K562 (cell line): ENCODE data around the gene FOSL1. TPM values are rescaled to one million over a fixed set of nuclear protein-coding genes. Genes with fewer than 3 reads are reported as not detected.
A peak's percentile ranks its signal among the peaks of the same experiment; 100 is the strongest.

Experiments
- ATAC-seq: fragments of 200-7000 bp; cut with Tn5 transposase; 3 replicates; pipeline ENCODE4 v1.9.1; 2020; ENCODE audit warnings: moderate library complexity
- BruUV-seq: library from RNA; stranded (reverse); fragments of 400-500 nt; replicated peaks from 2 replicates; lab custom pipeline; 2021; lab: Mats Ljungman, UMichigan
- CTCF ChIA-PET: fragments of 300-600 bp; formaldehyde crosslinking; extraction: SDS; loops from one replicate; lab custom pipeline; 2021; ENCODE audit warnings: low intra/inter-chr PET ratio; lab: Yijun Ruan, JAX
- POLR2A ChIA-PET: fragments of 300-600, 350-650 bp; sonication (Branson Sonifier 250); formaldehyde crosslinking; extraction: SDS; loops from one replicate; lab custom pipeline; 2021; ENCODE audit warnings: antibody characterized with exemption, inconsistent platforms; lab: Yijun Ruan, JAX
- DNase-seq, 4 experiments: peaks; one replicate each; pipeline versions ENCODE4 v3.0.0 to v3.0.0-alpha.2; 2011 to 2018; ENCODE audit warnings: low spot score in 3 of 4, mixed read lengths in 3 of 4; ENCODE audit errors: extremely low read depth in 1 of 4
- FAIRE-seq: peaks from 2 replicates; lab custom pipeline; 2011; peaks lifted over from hg19 to GRCh38; lab: Jason Lieb, UNC
- H2AFZ ChIP-seq: 2 replicates; pipeline ENCODE4 v1.6.0; 2011; ENCODE audit warnings: low read depth, low read length, control low read depth, inconsistent platforms
- H3K27ac ChIP-seq: fragments of 200-600 bp; 3 replicates; pipeline ENCODE4 v1.8.0; 2011; ENCODE audit warnings: low read depth, mild to moderate bottlenecking, control low read depth, inconsistent platforms, low read length, moderate library complexity, mixed read lengths; ENCODE audit errors: extremely low read depth
- H3K27me3 ChIP-seq, 2 experiments: fragments of 300-600 bp in 1 of 2; 2 replicates in 1 of 2; 3 replicates in 1 of 2; pipeline versions ENCODE4 v1.6.0 to v1.8.0; 2011; ENCODE audit warnings: inconsistent platforms in 2 of 2, low read length in 2 of 2, mild to moderate bottlenecking in 1 of 2, mixed read lengths in 1 of 2, moderate library complexity in 1 of 2; ENCODE audit not compliant: control insufficient read depth in 2 of 2, insufficient read depth in 2 of 2
- H3K36me3 ChIP-seq: fragments of 300-600 bp; 3 replicates; pipeline ENCODE4 v1.8.0; 2011; ENCODE audit warnings: mild to moderate bottlenecking, low read length, inconsistent platforms; ENCODE audit not compliant: control insufficient read depth, insufficient read depth
- H3K4me1 ChIP-seq, 2 experiments: fragments of 200-600 bp in 1 of 2; replicated peaks in 1 of 2; 2 replicates in 1 of 2; 3 replicates in 1 of 2; pipeline versions ENCODE4 v1.5.1 to v1.8.0; 2011; ENCODE audit warnings: inconsistent platforms in 2 of 2, low read length in 2 of 2, mild to moderate bottlenecking in 1 of 2, mixed read lengths in 1 of 2, moderate library complexity in 1 of 2; ENCODE audit not compliant: control insufficient read depth in 2 of 2, insufficient read depth in 2 of 2
- H3K4me2 ChIP-seq: 2 replicates; pipeline ENCODE4 v1.6.1; 2011; ENCODE audit warnings: low read length, control low read depth, inconsistent platforms, mixed read lengths; ENCODE audit not compliant: insufficient read depth
- H3K4me3 ChIP-seq: fragments of 200-600 bp; sonication (generic), shearing (Covaris generic); 2 replicates; pipeline ENCODE4 v1.5.1; 2016; ENCODE audit warnings: control low read depth, inconsistent platforms
- H3K79me2 ChIP-seq: fragments of 200-600 bp; 3 replicates; pipeline ENCODE4 v1.8.0; 2011; ENCODE audit warnings: low read length, inconsistent platforms; ENCODE audit not compliant: control insufficient read depth, insufficient read depth
- H3K9ac ChIP-seq, 2 experiments: 2 replicates each; pipeline versions ENCODE4 v1.6.0 to v1.6.1; 2011; ENCODE audit warnings: low read depth in 2 of 2, low read length in 2 of 2, control low read depth in 1 of 2, inconsistent platforms in 1 of 2, mild to moderate bottlenecking in 1 of 2, mixed read lengths in 1 of 2; ENCODE audit not compliant: insufficient read depth in 1 of 2
- H3K9me1 ChIP-seq: one replicate; pipeline ENCODE4 v1.6.0; 2011; ENCODE audit warnings: inconsistent platforms, mild to moderate bottlenecking, low read length, moderate library complexity; ENCODE audit not compliant: control insufficient read depth, insufficient read depth
- H3K9me3 ChIP-seq: replicated peaks from 2 replicates; pipeline ENCODE4 v1.5.1; 2011; ENCODE audit warnings: low read depth, low read length, inconsistent platforms; ENCODE audit not compliant: control insufficient read depth, insufficient read depth
- H4K20me1 ChIP-seq: replicated peaks from 2 replicates; pipeline ENCODE4 v1.6.1; 2011; ENCODE audit warnings: low read length, inconsistent platforms, mixed read lengths; ENCODE audit not compliant: control insufficient read depth, insufficient read depth
- DPF2 ChIP-seq: fragments of 450-650 bp; IDR thresholded peaks from 2 replicates; pipeline ENCODE4 v1.6.1; 2016
- ELF1 ChIP-seq: fragments of 200-800 bp; sonication (Bioruptor generic); IDR thresholded peaks from 2 replicates; pipeline ENCODE4 v1.6.1; 2016; ENCODE audit warnings: missing genetic modification characterization, missing compliant biosample characterization
- FOXJ2 ChIP-seq: fragments of 200-800 bp; sonication (Bioruptor generic); IDR thresholded peaks from 2 replicates; pipeline ENCODE4 v1.6.1; 2016; ENCODE audit warnings: missing genetic modification characterization, missing compliant biosample characterization
- HBP1 ChIP-seq: fragments of 450-650 bp; formaldehyde crosslinking; IDR thresholded peaks from 2 replicates; pipeline ENCODE4 v1.4.0; 2022; ENCODE audit warnings: missing genetic modification characterization
- IRF9 ChIP-seq: fragments of 450-650 bp; IDR thresholded peaks from 2 replicates; pipeline ENCODE4 v1.6.1; 2016; ENCODE audit warnings: missing biosample characterization, missing genetic modification characterization
- NFE2 ChIP-seq: IDR thresholded peaks from 2 replicates; pipeline ENCODE4 v1.6.1; 2014; ENCODE audit warnings: antibody characterized with exemption, low read depth
- SMARCE1 ChIP-seq: fragments of 450-650 bp; IDR thresholded peaks from 2 replicates; pipeline ENCODE4 v1.7.1; 2016; ENCODE audit warnings: mild to moderate bottlenecking
- SOX6 ChIP-seq: fragments of 450-650 bp; IDR thresholded peaks from 2 replicates; pipeline ENCODE4 v1.6.1; 2014; ENCODE audit warnings: mild to moderate bottlenecking
- STAT6 ChIP-seq: sonication (generic); formaldehyde crosslinking; IDR thresholded peaks from 2 replicates; pipeline ENCODE4 v1.8.1; 2023; ENCODE audit warnings: mild to moderate bottlenecking, missing genetic modification reagents
- TGIF2 ChIP-seq: sonication (generic); formaldehyde crosslinking; IDR thresholded peaks from 2 replicates; pipeline ENCODE4 v1.8.1; 2022; ENCODE audit warnings: mild to moderate bottlenecking, missing genetic modification reagents, moderate library complexity
- THRB ChIP-seq: fragments of 450-650 bp; formaldehyde crosslinking; conservative IDR thresholded peaks from 2 replicates; pipeline ENCODE4 v1.4.0; 2022; ENCODE audit warnings: mild to moderate bottlenecking, missing genetic modification characterization
- ZHX1 ChIP-seq: fragments of 150-350 bp; conservative IDR thresholded peaks from 2 replicates; pipeline ENCODE4 v1.6.1; 2014; ENCODE audit warnings: low read length
- ZNF24 ChIP-seq: fragments of 450-650 bp; IDR thresholded peaks from 2 replicates; pipeline ENCODE4 v1.6.1; 2016
- WGBS: fragments of 100-300 bp; shearing (Covaris generic); methylation state at CpG from one replicate; pipeline ENCODE4 v1.1.6; 2016; ENCODE audit warnings: low coverage, mixed read lengths; ENCODE audit not compliant: insufficient coverage; ENCODE audit errors: missing lambda C conversion rate; 5-methylcytosine and 5-hydroxymethylcytosine counted together
- in situ Hi-C: fragments of 300-500 bp; cut with MboI; formaldehyde crosslinking; loops from 4 replicates; pipeline ENCODE4 v1.15.0; 2018; ENCODE audit warnings: inconsistent platforms, mixed read lengths
- intact Hi-C: fragments of 100-400 bp; cut with micrococcal nuclease; formaldehyde crosslinking; loops from 2 replicates; pipeline ENCODE4 v1.14.2; 2022
- polyA plus RNA-seq, 8 experiments: library from polyadenylated mRNA; depleted of rRNA in 4 of 8; stranded (reverse) in 5 of 8; unstranded in 3 of 8; fragments of >200 nt; fragmentation: Nextera tagmentation in 2 of 8; fragmentation: Illumina TruSeq in 1 of 8; extraction: Ambion mirVana in 2 of 8; extraction: Trizol in 1 of 8; gene quantifications; 2 replicates each; pipeline versions ENCODE4 v1.2.1 to v1.2.3, GENCODE V29; 2011 to 2014; ENCODE audit warnings: inconsistent platforms in 1 of 8, missing spikeins in 1 of 8
- total RNA-seq, 7 experiments: library from RNA; depleted of rRNA in 6 of 7; stranded (reverse); fragments of >200 nt in 6 of 7; fragmentation: Illumina TruSeq in 2 of 7; extraction: Trizol in 2 of 7; gene quantifications; 2 replicates each; pipeline versions ENCODE4 v1.2.1 to v1.2.3, GENCODE V29; 2011 to 2021; ENCODE audit warnings: low replicate concordance in 1 of 7

Gene FOSL1
- total and polyA plus RNA-seq, 9 of the 15 experiments (the other 6 are each of a cell fraction or from before 2014, with no cell fraction given) = 3.5 to 39.6 (median 10.0) TPM

GRCh38 chr11:65847746-65848145 lies 52.4 kb downstream of the FOSL1 start:
- POLR2A ChIA-PET = interaction anchor here (0.7 to 5.9 kb wide), 5 partner anchors 8 to 142 kb away, joined by 3 to 67 read pairs (median 23); partner anchors contain the start of genes CCDC85B, CFL1, FIBP and MUS81
- no peak for TF ChIP-seq ZNF24
- no peak for TF ChIP-seq ELF1 (tag)
- TF ChIP-seq FOXJ2 = peak; percentile 68
- TF ChIP-seq SOX6 = peak; percentile 64; the same call in 1 of the 2 replicates
- no peak for TF ChIP-seq TGIF2 (CRISPR knock-in tag)
- TF ChIP-seq ZHX1 = no peak
- TF ChIP-seq HBP1 (CRISPR knock-in tag) = no peak
- TF ChIP-seq SMARCE1 = peak; percentile 39; the same call in 1 of the 2 replicates
- no peak for TF ChIP-seq STAT6 (CRISPR knock-in tag)
- peak; percentile 44; the same call in 1 of the 2 replicates for TF ChIP-seq NFE2
- TF ChIP-seq IRF9 (tag) = no peak
- TF ChIP-seq DPF2 = peak; percentile 17; the same call in 1 of the 2 replicates
- no peak for TF ChIP-seq THRB (CRISPR knock-in tag)

More at GRCh38 chr11:65847746-65848145, 52.4 kb downstream of the FOSL1 start:
- H4K20me1 ChIP-seq = no peaks in the 10 kb centered on the region
- H3K4me2 ChIP-seq = no peak overlapping the region
- H3K9me3 ChIP-seq = peaks cover 7% of the 10 kb centered on the region; the same call in 1 of the 2 replicates
- 6% methylated on average over 3 of the region's 3 CpGs for WGBS
- H3K9me1 ChIP-seq = no peaks in the 10 kb centered on the region
- ATAC-seq = no peak
- H2AFZ ChIP-seq = no peak overlapping the region
- H3K36me3 ChIP-seq = peaks cover 15% of the 10 kb centered on the region; the same call in 2 of the 3 replicates
- intact Hi-C loops (no loop called here), in situ Hi-C loops (no loop called here)
- H3K79me2 ChIP-seq = no peaks in the 10 kb centered on the region
- no peak overlapping the region for H3K4me3 ChIP-seq
- CTCF ChIA-PET = interaction anchor here (0.7 kb wide), 1 partner anchor 18 kb away, joined by 3 read pairs; no protein-coding TSS in a partner anchor
- H3K9ac ChIP-seq = peak overlapping the region in 1 of 2 experiments; percentile 43; a peak in 1 of 4 replicates
- no TSS peak for BruUV-seq
- H3K27me3 ChIP-seq = no peaks in the 10 kb centered on the region
- no peak for FAIRE-seq
- peaks cover 0 to 20% of the 10 kb centered on the region in 2 experiments; a peak in 3 of 5 replicates for H3K4me1 ChIP-seq
- DNase-seq = peak in 1 of 4 experiments; percentile 15
- H3K27ac ChIP-seq = no peak overlapping the region
